B cell (primary cell): Measurements from ENCODE around the gene MAN2B2.

Experiments
- EZH2 ChIP-seq: IDR thresholded peaks from 2 replicates; pipeline ENCODE4 v1.6.1; 2012; ENCODE audit warnings: borderline replicate concordance, low read depth, mild to moderate bottlenecking, moderate library complexity, low read length; ENCODE audit not compliant: insufficient read depth, poor library complexity, severe bottlenecking
- TF ChIP-seq, protein P1 (sequence below): fragments of 200-600 bp; IDR thresholded peaks from one replicate; pipeline ENCODE4 v1.8.0; 2022; ENCODE audit warnings: antibody characterized with exemption, mild to moderate bottlenecking

DNA sequence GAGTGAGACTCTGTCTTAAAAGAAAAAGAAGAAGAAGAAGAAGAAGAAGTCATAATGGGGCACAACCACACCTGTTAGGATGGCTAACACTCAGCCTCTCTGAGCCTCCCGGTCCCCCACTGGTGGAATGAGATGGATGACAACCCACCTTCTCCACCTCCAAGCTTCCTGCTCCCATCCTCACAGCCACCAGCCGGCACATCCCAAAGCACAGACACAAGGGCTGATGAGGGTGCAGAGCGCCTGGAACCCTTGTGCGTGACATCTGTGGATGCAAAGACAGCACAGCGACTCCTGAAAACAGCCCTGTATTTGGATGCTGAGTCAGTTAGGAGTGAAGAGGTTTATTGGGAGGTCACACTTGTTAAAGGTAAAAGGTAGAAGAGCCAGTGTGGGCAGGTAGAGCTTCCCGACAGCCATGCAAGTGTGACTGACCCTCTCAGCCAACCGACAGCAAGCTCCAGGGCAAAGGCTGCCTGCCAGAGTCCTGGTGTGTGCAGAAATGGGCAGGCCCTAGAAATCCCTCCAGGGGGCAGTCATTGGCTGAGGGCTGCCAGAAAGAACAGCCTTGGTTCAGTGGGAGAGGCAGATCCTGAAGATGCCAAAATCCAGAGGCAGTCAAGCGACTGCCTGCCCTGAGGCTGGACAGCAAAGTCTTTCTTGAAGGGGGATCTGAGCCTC lies 26.6 kb upstream of the MAN2B2 start:
- TF ChIP-seq, protein P1, sequence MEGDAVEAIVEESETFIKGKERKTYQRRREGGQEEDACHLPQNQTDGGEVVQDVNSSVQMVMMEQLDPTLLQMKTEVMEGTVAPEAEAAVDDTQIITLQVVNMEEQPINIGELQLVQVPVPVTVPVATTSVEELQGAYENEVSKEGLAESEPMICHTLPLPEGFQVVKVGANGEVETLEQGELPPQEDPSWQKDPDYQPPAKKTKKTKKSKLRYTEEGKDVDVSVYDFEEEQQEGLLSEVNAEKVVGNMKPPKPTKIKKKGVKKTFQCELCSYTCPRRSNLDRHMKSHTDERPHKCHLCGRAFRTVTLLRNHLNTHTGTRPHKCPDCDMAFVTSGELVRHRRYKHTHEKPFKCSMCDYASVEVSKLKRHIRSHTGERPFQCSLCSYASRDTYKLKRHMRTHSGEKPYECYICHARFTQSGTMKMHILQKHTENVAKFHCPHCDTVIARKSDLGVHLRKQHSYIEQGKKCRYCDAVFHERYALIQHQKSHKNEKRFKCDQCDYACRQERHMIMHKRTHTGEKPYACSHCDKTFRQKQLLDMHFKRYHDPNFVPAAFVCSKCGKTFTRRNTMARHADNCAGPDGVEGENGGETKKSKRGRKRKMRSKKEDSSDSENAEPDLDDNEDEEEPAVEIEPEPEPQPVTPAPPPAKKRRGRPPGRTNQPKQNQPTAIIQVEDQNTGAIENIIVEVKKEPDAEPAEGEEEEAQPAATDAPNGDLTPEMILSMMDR: no peak
- no peak for TF ChIP-seq EZH2
